HG03442 (cell line): Measurements from ENCODE around the gene CTAG1B.
"Not testable (repeated sequence)": the region's sequence is repeated elsewhere in the genome, so short reads cannot be mapped to it uniquely, and the experiment has no call there.

Source experiments
- ATAC-seq: cut with Tn5 transposase; IDR thresholded peaks from one replicate; pipeline ENCODE4 v1.9.1; 2021; ENCODE audit warnings: mild to moderate bottlenecking, moderate library complexity; ENCODE audit not compliant: unreplicated experiment

The CTAG1B gene

DNA sequence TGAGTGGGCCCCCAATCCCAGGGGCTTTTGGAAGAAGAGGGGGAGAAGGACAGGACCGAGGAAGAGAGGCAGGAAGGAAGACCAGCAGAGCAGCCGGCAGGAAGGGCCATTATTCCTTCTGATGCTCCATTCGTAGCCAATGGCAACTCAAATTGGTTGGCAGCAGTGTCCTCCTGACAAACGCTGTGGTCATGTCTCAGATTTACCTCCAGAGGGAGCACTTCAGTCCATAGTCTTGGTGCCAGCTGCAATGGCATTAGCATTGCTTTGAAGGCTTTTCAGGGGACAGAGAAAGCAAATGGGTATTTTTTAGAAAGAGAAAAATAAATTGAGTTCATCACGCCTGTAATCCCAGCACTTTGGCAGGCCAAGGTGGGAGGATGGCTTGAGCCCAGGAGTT, 9.9 kb upstream of the CTAG1B start:
- not testable (repeated sequence) for ATAC-seq

GRCh38 chrX:154620767-154621414, 1.8 kb upstream of the CTAG1B start:
- ATAC-seq = not testable (repeated sequence)

- ATAC-seq = not testable (repeated sequence)
Measured at GRCh38 chrX:154613586-154613985, 5.5 kb downstream of the CTAG1B start.

DNA sequence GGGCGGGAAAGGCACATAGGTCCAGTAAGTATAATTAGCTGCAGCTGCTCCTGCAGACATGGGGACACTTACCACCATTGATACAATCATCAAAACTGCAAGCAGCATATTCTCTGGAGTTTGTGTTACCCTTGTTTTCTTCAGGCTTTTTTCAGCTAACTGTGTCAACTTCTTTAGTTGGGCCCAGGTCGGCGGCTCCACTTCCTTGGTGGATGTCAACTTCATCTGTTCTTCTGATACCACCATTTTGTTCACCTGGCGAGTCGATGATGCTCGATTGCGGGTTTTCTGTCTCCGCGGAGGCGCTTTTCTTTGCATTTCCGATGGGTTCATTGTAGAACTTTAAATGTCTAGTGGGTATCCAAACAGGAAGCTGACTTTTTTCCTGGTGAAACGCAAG, 7.9 kb downstream of the CTAG1B start:
- ATAC-seq = not testable (repeated sequence)

DNA sequence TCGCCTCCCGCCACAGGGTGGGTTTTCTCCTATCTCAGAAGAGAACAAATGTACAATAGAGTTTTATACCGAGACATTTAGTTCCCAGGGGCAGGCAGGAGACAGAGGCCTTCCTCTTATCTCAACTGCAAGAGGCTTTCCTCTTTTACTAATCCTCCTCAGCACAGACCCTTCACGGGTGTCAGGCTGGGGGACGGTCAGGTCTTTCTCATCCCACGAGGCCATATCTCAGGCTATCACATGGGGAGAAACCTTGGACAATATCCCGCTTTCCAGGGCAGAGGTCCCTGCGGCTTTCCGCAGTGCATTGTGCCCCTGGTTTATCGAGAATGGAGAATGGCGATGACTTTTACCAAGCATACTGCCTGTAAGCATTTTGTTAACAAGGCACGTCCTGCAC, 10.3 kb downstream of the CTAG1B start:
- not testable (repeated sequence) for ATAC-seq

GRCh38 chrX:154607976-154608375, 11.1 kb downstream of the CTAG1B start:
- not testable (repeated sequence) for ATAC-seq

- no peak for ATAC-seq
Measured at GRCh38 chrX:154607370-154607769, 11.7 kb downstream of the CTAG1B start.

DNA sequence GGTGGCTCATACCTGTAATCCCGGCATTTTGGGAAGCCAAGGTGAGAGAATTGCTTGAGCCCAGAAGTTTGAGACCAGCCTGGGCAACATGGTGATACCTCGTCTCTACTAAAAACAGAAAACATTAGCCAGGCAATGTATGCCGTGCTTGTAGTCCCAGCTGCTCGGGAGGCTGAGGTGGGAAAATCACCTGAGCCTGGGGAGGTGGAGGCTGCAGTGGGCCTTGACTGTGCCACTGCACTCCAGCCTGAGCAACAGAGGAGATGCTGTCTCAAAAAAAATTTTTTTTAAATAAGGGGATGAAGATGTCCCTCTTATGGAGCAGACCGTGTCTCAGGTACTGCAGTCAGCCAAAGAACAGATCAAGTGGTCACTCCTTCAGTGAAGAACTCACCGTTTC, 13.5 kb downstream of the CTAG1B start:
- ATAC-seq = no peak

DNA sequence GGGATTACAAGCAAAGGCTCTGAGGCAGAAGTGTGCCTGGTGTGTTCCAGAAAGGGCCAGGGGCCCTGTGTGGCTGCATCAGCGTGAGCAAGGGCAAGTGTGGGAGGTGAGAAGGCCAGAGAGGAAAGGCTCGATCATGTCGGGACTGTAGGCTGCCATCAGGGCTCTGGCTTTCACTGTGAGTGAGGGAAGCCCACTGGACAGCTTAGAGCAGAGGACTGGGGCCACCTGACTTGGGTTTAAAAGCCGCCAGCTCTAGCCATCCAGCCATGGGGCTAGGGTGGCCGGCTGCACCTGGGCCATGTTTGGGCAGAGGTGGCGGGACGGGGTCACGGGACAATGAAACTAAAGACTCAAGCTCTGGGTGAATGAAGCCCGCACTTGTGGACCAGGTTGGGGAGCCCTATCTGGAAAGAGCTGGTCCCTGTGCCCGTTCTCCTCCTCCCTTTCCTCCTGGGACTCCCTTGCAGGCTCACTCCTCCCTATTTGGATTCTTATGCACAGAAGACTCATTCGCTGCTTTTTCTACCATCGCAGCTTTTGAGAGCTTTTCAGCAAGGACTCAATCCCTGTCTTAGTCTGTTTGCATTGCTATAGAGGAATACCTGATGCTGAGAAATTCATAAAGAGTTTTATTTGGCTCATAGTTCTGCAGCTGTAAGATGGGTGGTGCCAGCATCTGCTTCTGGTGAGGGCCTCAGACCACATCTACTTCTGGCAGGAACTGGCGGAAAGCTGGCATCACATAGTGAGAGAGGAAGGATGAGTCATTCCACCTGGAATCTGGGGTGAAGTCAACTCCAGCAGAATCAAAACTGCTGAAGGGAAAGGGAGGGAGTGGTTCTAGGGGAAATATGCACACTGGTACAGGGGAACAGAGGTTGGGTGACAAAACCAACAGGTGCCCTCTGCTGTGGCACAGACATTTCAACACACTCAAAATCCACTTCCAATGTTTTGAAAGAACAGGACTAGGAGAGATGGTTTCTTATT, 15.3 kb downstream of the CTAG1B start:
- ATAC-seq = no peak

- ATAC-seq = no peak
Measured at GRCh38 chrX:154602766-154603437, 16.2 kb downstream of the CTAG1B start.

GRCh38 chrX:154602226-154602625, 16.9 kb downstream of the CTAG1B start:
- ATAC-seq = no peak

GRCh38 chrX:154600759-154601374, 18.2 kb downstream of the CTAG1B start:
- ATAC-seq = no peak

DNA sequence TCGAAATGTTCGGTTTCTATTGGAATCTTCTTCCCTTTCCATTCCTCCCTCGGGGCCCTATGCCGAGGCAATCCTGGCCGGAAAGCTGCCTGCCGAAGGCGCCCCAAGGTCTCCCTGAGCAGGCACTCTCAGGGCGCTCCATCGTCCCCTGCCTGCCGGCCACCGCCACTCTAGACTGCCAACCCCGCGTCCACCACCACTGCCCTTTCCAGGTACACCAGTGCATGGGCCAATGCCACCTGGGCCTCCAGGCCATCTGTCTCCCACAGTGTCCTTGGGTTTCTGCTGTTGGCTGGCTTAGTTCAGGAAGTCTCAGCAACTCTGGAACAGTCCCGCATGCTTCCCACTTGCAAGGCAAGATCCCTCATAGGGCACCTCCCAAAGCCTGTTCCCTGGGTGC, 19.6 kb downstream of the CTAG1B start:
- no peak for ATAC-seq

- no peak for ATAC-seq
Measured at GRCh38 chrX:154598656-154599055, 20.4 kb downstream of the CTAG1B start.

GRCh38 chrX:154597221-154597620, 21.9 kb downstream of the CTAG1B start:
- no peak for ATAC-seq

GRCh38 chrX:154596290-154596929, 22.7 kb downstream of the CTAG1B start:
- ATAC-seq = no peak

GRCh38 chrX:154595559-154596249, 23.4 kb downstream of the CTAG1B start:
- ATAC-seq = no peak

DNA sequence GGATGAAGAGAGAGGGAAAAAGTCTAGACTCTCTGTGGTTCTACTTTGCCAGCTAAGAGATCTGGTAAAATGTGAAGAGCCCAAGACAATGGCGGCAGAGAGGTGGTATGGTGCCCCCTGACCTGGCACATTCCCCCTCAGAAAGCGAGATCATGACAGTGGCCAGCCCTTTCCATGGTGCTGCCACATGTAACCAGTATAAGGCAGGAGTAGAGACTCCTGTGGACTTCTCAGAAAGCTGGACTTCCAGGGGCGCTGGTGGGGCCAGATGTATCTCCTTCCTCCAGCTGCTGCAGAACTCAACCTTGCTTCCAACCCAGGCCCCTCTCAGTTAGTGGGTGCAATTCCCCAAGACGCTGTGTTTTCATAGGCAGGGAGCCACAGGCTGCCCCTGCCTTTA, 24.6 kb downstream of the CTAG1B start:
- ATAC-seq = no peak

GRCh38 chrX:154593201-154593600, 25.9 kb downstream of the CTAG1B start:
- ATAC-seq = no peak

DNA sequence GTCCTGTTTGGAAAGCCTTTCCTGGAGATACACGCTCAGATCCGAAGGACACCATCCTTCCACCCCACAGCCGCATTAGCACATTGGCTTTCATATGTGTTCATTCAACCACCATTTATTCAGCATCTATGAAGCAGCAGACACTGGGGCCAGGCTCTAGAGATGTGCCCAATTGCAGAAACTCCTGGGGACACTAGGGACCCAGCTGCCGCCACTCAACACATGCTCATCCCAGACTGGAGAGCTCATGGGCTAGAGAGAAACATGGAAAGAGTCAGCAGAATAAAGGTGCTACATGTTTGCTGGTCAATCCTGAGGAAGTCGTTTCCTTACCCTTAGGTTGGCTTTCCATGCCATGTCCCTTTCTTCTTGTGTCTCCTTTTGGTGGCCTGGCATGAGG, 26.6 kb downstream of the CTAG1B start:
- ATAC-seq = no peak
